Thyroid gland (tissue), 4 donors: ENCODE results near the gene IQCE.

Experiments
- POLR2A ChIP-seq, 2 donors: fragments of 450-650 bp; IDR thresholded peaks; one replicate each; pipeline ENCODE4 v1.6.1; 2017; ENCODE audit warnings: antibody characterized with exemption in 2 of 2, mild to moderate bottlenecking in 2 of 2, moderate library complexity in 1 of 2
- TF ChIP-seq, protein P1 (sequence below), 6 experiments: fragments of 200-600 bp in 3 of 6; fragments of 450-650 bp in 3 of 6; sonication (generic) in 3 of 6; IDR thresholded peaks; one replicate each; pipeline ENCODE4 v1.5.1; 2016 to 2019; ENCODE audit warnings: antibody characterized with exemption in 6 of 6, mild to moderate bottlenecking in 2 of 6, inconsistent platforms in 1 of 6, moderate library complexity in 1 of 6

GRCh38 chr7:2601065-2601464 lies 42.3 kb downstream of the IQCE start:
- TF ChIP-seq, protein P1, sequence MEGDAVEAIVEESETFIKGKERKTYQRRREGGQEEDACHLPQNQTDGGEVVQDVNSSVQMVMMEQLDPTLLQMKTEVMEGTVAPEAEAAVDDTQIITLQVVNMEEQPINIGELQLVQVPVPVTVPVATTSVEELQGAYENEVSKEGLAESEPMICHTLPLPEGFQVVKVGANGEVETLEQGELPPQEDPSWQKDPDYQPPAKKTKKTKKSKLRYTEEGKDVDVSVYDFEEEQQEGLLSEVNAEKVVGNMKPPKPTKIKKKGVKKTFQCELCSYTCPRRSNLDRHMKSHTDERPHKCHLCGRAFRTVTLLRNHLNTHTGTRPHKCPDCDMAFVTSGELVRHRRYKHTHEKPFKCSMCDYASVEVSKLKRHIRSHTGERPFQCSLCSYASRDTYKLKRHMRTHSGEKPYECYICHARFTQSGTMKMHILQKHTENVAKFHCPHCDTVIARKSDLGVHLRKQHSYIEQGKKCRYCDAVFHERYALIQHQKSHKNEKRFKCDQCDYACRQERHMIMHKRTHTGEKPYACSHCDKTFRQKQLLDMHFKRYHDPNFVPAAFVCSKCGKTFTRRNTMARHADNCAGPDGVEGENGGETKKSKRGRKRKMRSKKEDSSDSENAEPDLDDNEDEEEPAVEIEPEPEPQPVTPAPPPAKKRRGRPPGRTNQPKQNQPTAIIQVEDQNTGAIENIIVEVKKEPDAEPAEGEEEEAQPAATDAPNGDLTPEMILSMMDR (IDR thresholded peaks at IDR 0.05) = no peak
- no peak for TF ChIP-seq POLR2A (IDR thresholded peaks at IDR 0.05)
